ENCODE measurements around the gene PCYOX1L.

Gene PCYOX1L

GRCh38 chr5:149364719-149365118, 6.9 kb downstream of the PCYOX1L start:
- Histone ChIP-seq H3K27ac (no peak overlapping the region), H3K4me3 (no peak overlapping the region)

- H3K4me3 ChIP-seq: no peak overlapping the region
- H3K27ac ChIP-seq: no peak overlapping the region
These were observed 7.6 kb downstream of the PCYOX1L start for GRCh38 chr5:149365418-149365817.

GRCh38 chr5:149366169-149366729, 8.4 kb downstream of the PCYOX1L start:
- Histone ChIP-seq H3K4me3 (no peak overlapping the region), H3K27ac (peak overlapping the region in 1 of 21 experiments; percentile 34)

GRCh38 chr5:149367249-149367971, 9.6 kb downstream of the PCYOX1L start:
- Histone ChIP-seq H3K4me3 (no peak overlapping the region), H3K27ac (peak overlapping the region in 1 of 21 experiments; percentile 21)

GRCh38 chr5:149367972-149368645, 10.3 kb downstream of the PCYOX1L start:
- Histone ChIP-seq H3K27ac (no peak overlapping the region), H3K4me3 (no peak overlapping the region)

- H3K27ac ChIP-seq: no peak overlapping the region
- H3K4me3 ChIP-seq: no peak overlapping the region
These were observed 13.0 kb downstream of the PCYOX1L start for GRCh38 chr5:149370878-149371277.

- Histone ChIP-seq H3K27ac (no peak overlapping the region), H3K4me3 (no peak overlapping the region)
These were observed 13.6 kb downstream of the PCYOX1L start for GRCh38 chr5:149371296-149371962.

GRCh38 chr5:149372076-149372795, 14.4 kb downstream of the PCYOX1L start:
- no peak overlapping the region for H3K4me3 ChIP-seq
- no peak overlapping the region for H3K27ac ChIP-seq

GRCh38 chr5:149372932-149373331, 15.1 kb downstream of the PCYOX1L start:
- Histone ChIP-seq H3K4me3 (no peak overlapping the region), H3K27ac (no peak overlapping the region)

- H3K4me3 ChIP-seq: no peak overlapping the region
- no peak overlapping the region for H3K27ac ChIP-seq
These were observed 16.5 kb downstream of the PCYOX1L start for GRCh38 chr5:149374303-149374702.

GRCh38 chr5:149374801-149375200, 17.0 kb downstream of the PCYOX1L start:
- H3K4me3 ChIP-seq: no peak overlapping the region
- H3K27ac ChIP-seq: no peak overlapping the region

GRCh38 chr5:149375434-149375833, 17.6 kb downstream of the PCYOX1L start:
- Histone ChIP-seq H3K27ac (no peak overlapping the region), H3K4me3 (no peak overlapping the region)

GRCh38 chr5:149376104-149376503, 18.3 kb downstream of the PCYOX1L start:
- Histone ChIP-seq H3K4me3 (no peak overlapping the region), H3K27ac (no peak overlapping the region)

- Histone ChIP-seq H3K27ac (no peak overlapping the region), H3K4me3 (no peak overlapping the region)
These were observed 19.0 kb downstream of the PCYOX1L start for GRCh38 chr5:149376711-149377447.

GRCh38 chr5:149378241-149378820, 20.5 kb downstream of the PCYOX1L start:
- Histone ChIP-seq H3K4me3 (no peak overlapping the region), H3K27ac (peak overlapping the region in 1 of 21 experiments; percentile 7)

- Histone ChIP-seq H3K4me3 (no peak within 1 kb of the TSS), H3K27ac (peak within 1 kb of the TSS in 3 of 21 experiments; percentile 11 to 62 (median 13))
These were observed 21.4 kb downstream of the PCYOX1L start, which contains the start of gene IL17B for GRCh38 chr5:149379177-149379761. IL17B (minus strand) TSS chr5:149379292; CDS start chr5:149379225, 67 bp downstream.

GRCh38 chr5:149379818-149380374, 22.1 kb downstream of the PCYOX1L start:
- no peak overlapping the region for H3K4me3 ChIP-seq
- peak overlapping the region in 3 of 21 experiments; percentile 11 to 29 (median 13) for H3K27ac ChIP-seq
